Nephron (organoid): Measurements from ENCODE around the gene RNF166.

Source experiments
- H3K27ac Mint-ChIP-seq, 3 experiments: 2 replicates each; pipeline ENCODE4 v1.8.0; 2020; ENCODE audit warnings: mixed read lengths in 3 of 3, mild to moderate bottlenecking in 2 of 3, moderate library complexity in 1 of 3
- H3K27me3 Mint-ChIP-seq: 2 replicates; pipeline ENCODE4 v1.8.0; 2021; ENCODE audit warnings: low read depth, mild to moderate bottlenecking, moderate library complexity, mixed read lengths
- H3K36me3 Mint-ChIP-seq: 2 replicates; pipeline ENCODE4 v1.8.0; 2020; ENCODE audit warnings: low read depth, mixed read lengths
- H3K4me1 Mint-ChIP-seq: 2 replicates; pipeline ENCODE4 v1.8.0; 2020; ENCODE audit warnings: mixed read lengths
- H3K4me3 Mint-ChIP-seq, 3 experiments: 2 replicates each; pipeline ENCODE4 v1.8.0; 2020; ENCODE audit warnings: mild to moderate bottlenecking in 3 of 3, mixed read lengths in 3 of 3, moderate library complexity in 2 of 3
- H3K9me3 Mint-ChIP-seq: 2 replicates; pipeline ENCODE4 v1.8.0; 2020; ENCODE audit warnings: mixed read lengths
- TF ChIP-seq, protein P1 (sequence below), 3 experiments: fragments of 200-600 bp; sonication (generic); IDR thresholded peaks; one replicate each; pipeline ENCODE4 v1.5.0; 2021; ENCODE audit warnings: antibody characterized with exemption in 3 of 3; ENCODE audit not compliant: unreplicated experiment in 3 of 3

RNF166 gene

GRCh38 chr16:88691129-88691813, 14.9 kb downstream of the RNF166 start:
- no peaks in the 10 kb centered on the region for H3K36me3 Mint-ChIP-seq
- no peak overlapping the region for H3K4me3 Mint-ChIP-seq
- no peaks in the 10 kb centered on the region for H3K9me3 Mint-ChIP-seq
- peaks cover 42% of the 10 kb centered on the region for H3K27me3 Mint-ChIP-seq
- TF ChIP-seq, protein P1, sequence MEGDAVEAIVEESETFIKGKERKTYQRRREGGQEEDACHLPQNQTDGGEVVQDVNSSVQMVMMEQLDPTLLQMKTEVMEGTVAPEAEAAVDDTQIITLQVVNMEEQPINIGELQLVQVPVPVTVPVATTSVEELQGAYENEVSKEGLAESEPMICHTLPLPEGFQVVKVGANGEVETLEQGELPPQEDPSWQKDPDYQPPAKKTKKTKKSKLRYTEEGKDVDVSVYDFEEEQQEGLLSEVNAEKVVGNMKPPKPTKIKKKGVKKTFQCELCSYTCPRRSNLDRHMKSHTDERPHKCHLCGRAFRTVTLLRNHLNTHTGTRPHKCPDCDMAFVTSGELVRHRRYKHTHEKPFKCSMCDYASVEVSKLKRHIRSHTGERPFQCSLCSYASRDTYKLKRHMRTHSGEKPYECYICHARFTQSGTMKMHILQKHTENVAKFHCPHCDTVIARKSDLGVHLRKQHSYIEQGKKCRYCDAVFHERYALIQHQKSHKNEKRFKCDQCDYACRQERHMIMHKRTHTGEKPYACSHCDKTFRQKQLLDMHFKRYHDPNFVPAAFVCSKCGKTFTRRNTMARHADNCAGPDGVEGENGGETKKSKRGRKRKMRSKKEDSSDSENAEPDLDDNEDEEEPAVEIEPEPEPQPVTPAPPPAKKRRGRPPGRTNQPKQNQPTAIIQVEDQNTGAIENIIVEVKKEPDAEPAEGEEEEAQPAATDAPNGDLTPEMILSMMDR (IDR thresholded peaks at IDR 0.05; ENCODE audit: unreplicated experiment in 3 of 3): no peak
- H3K4me1 Mint-ChIP-seq: no peaks in the 10 kb centered on the region
- no peak overlapping the region for H3K27ac Mint-ChIP-seq

DNA sequence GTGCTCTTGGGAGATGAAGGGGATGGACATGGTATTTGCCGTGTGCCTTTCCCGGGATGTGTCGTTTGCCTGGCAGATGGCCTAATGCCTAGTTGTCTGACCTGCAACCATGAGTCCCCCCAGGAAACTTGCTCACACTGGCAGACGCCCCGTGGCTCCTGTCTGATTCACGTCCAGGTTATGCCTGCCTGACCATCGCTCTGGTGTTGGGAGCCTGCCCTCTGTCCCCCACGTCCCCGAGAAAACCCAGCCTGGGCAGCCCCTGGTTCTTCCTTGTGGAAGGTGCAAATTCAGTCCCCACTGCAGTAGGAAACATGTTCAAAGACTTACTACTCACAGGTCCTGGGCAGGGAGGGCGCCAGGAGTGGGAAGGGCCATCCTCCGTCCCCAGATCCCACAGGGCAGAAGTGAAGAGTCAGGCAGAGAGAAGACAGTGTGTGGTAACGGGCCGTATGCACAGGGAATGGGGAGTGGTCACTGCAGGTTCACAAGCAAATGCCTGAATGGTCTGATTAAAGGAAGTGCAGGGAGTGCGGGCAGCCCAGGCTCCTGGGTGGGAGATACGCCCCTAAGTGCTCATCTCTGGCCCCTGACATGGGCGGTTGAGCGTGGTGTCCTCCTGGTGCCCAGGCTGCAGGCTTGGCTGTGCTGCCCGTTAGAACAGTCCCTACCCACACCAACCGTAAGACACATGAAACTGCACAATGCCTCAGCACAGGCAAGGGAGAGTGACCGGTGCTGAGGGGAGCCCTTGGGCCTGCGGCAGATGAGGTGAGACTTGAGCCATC, 15.7 kb downstream of the RNF166 start:
- Mint-ChIP-seq H3K4me3 (no peak overlapping the region), H3K4me1 (no peaks in the 10 kb centered on the region), H3K27ac (no peak overlapping the region), H3K9me3 (no peaks in the 10 kb centered on the region), H3K36me3 (no peaks in the 10 kb centered on the region), H3K27me3 (peaks cover 50% of the 10 kb centered on the region)
- TF ChIP-seq, protein P1 (IDR thresholded peaks at IDR 0.05; ENCODE audit: unreplicated experiment in 3 of 3): no peak

- no peaks in the 10 kb centered on the region for H3K36me3 Mint-ChIP-seq
- no peaks in the 10 kb centered on the region for H3K9me3 Mint-ChIP-seq
- H3K4me3 Mint-ChIP-seq: no peak overlapping the region
- TF ChIP-seq, protein P1 (IDR thresholded peaks at IDR 0.05; ENCODE audit: unreplicated experiment in 3 of 3): no peak
- H3K27me3 Mint-ChIP-seq: peaks cover 73% of the 10 kb centered on the region
- H3K4me1 Mint-ChIP-seq: no peaks in the 10 kb centered on the region
- H3K27ac Mint-ChIP-seq: no peak overlapping the region
Observed at GRCh38 chr16:88688013-88688778, 18.0 kb downstream of the RNF166 start.

DNA sequence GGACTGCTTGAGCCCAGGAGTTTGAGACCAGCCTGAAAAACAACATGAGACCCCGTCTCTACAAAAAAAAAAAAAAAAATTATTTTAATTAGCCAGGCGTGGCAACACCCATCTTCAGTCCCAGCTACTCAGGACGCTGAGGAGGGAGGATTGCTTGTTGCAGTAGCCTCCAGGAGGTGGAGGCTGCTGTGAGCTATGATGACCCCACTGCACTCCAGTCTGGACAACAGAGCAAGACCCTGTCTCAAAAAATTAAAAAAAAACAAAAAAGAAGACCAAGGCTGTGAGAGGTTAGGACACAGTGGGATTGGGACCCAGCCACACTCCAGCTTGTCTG, 18.6 kb downstream of the RNF166 start:
- Mint-ChIP-seq H3K27ac (no peak overlapping the region), H3K27me3 (peaks cover 76% of the 10 kb centered on the region), H3K4me3 (no peak overlapping the region), H3K36me3 (no peaks in the 10 kb centered on the region), H3K9me3 (no peaks in the 10 kb centered on the region), H3K4me1 (no peaks in the 10 kb centered on the region)
- TF ChIP-seq, protein P1 (IDR thresholded peaks at IDR 0.05; ENCODE audit: unreplicated experiment in 3 of 3): no peak

DNA sequence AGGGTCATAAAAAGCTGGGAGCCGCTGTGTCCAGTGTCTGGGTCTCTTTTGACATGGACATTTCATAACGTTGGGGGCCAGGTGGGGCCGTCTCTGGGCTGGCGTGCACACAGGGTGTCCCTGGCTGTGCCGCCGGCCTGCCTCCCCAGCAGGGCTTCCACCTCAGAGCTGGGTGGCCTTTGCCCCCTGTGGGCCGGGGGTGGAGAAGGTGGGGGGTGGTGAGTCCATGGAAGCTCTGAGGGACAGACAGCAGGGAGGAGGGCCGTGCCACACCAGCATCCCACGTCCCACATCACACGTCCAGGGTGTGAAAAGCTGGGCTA, 19.0 kb downstream of the RNF166 start:
- no peaks in the 10 kb centered on the region for H3K4me1 Mint-ChIP-seq
- no peak overlapping the region for H3K4me3 Mint-ChIP-seq
- peaks cover 80% of the 10 kb centered on the region for H3K27me3 Mint-ChIP-seq
- no peaks in the 10 kb centered on the region for H3K36me3 Mint-ChIP-seq
- TF ChIP-seq, protein P1 (IDR thresholded peaks at IDR 0.05; ENCODE audit: unreplicated experiment in 3 of 3): no peak
- no peaks in the 10 kb centered on the region for H3K9me3 Mint-ChIP-seq
- no peak overlapping the region for H3K27ac Mint-ChIP-seq
